SK-N-MC (cell line): ENCODE results near the gene ACSBG1.

Source experiments
- DNase-seq: peaks from one replicate; pipeline ENCODE4 v3.0.0-alpha.2; 2011; ENCODE audit warnings: low read depth, low spot score
- H3K27ac ChIP-seq: fragments of 200-600 bp; sonication (generic); 2 replicates; pipeline ENCODE4 v1.5.1; 2016; ENCODE audit warnings: mixed run types
- H3K36me3 ChIP-seq: fragments of 200-600 bp; sonication (generic); 2 replicates; pipeline ENCODE4 v1.6.1; 2017; ENCODE audit warnings: antibody characterized with exemption, low read length, mixed read lengths; ENCODE audit not compliant: insufficient read depth
- H3K4me3 ChIP-seq: fragments of 200-600 bp; sonication (generic); 2 replicates; pipeline ENCODE4 v1.5.1; 2016
- H3K9ac ChIP-seq: fragments of 200-600 bp; sonication (generic); 2 replicates; pipeline ENCODE4 v1.8.0; 2017; ENCODE audit warnings: mixed run types, mixed read lengths; ENCODE audit not compliant: insufficient read length
- H3K9me3 ChIP-seq: fragments of 200-600 bp; sonication (generic); 2 replicates; pipeline ENCODE4 v1.6.1; 2017; ENCODE audit warnings: low read depth, mild to moderate bottlenecking, antibody characterized with exemption, low read length, moderate library complexity, mixed read lengths
- EZH2 ChIP-seq: fragments of 200-600 bp; sonication (generic); IDR thresholded peaks from one replicate; pipeline ENCODE4 v1.6.1; 2017; ENCODE audit warnings: antibody characterized with exemption
- FOXP2 ChIP-seq: optimal IDR thresholded peaks from 2 replicates; pipeline ENCODE3; 2011; ENCODE audit warnings: mild to moderate bottlenecking, moderate library complexity; ENCODE audit not compliant: insufficient read depth; ENCODE audit errors: extremely low read length, control extremely low read depth
- POLR2AphosphoS5 ChIP-seq: IDR thresholded peaks from 2 replicates; pipeline ENCODE4 v1.6.1; 2012; ENCODE audit warnings: mild to moderate bottlenecking, low read depth, low read length, borderline replicate concordance

The ACSBG1 gene

GRCh38 chr15:78193731-78194567 is 40.4 kb downstream of the ACSBG1 start:
- no peak for DNase-seq
- H3K9me3 ChIP-seq = no peaks in the 10 kb centered on the region
- TF ChIP-seq FOXP2 (no peak), POLR2AphosphoS5 (no peak)
- no peak overlapping the region for H3K4me3 ChIP-seq
- H3K9ac ChIP-seq = no peak overlapping the region
- no peaks in the 10 kb centered on the region for H3K36me3 ChIP-seq
- no peak overlapping the region for H3K27ac ChIP-seq

GRCh38 chr15:78192826-78193594 is 41.4 kb downstream of the ACSBG1 start:
- no peak for TF ChIP-seq POLR2AphosphoS5
- TF ChIP-seq FOXP2 = no peak
- TF ChIP-seq EZH2 = no peak
- no peaks in the 10 kb centered on the region for H3K36me3 ChIP-seq
- no peak overlapping the region for H3K4me3 ChIP-seq
- DNase-seq = no peak
- no peak overlapping the region for H3K27ac ChIP-seq
- H3K9ac ChIP-seq = no peak overlapping the region
- H3K9me3 ChIP-seq = no peaks in the 10 kb centered on the region

- TF ChIP-seq EZH2 (no peak), POLR2AphosphoS5 (no peak), FOXP2 (no peak)
- no peaks in the 10 kb centered on the region for H3K36me3 ChIP-seq
- DNase-seq = no peak
- H3K4me3 ChIP-seq = no peak overlapping the region
- H3K9ac ChIP-seq = no peak overlapping the region
- H3K9me3 ChIP-seq = no peaks in the 10 kb centered on the region
- no peak overlapping the region for H3K27ac ChIP-seq
These were observed 51.5 kb downstream of the ACSBG1 start for GRCh38 chr15:78182821-78183220.

GRCh38 chr15:78182336-78182700 is 52.0 kb downstream of the ACSBG1 start:
- no peaks in the 10 kb centered on the region for H3K36me3 ChIP-seq
- no peak overlapping the region for H3K9ac ChIP-seq
- TF ChIP-seq POLR2AphosphoS5 (no peak), EZH2 (no peak), FOXP2 (no peak)
- H3K9me3 ChIP-seq = no peaks in the 10 kb centered on the region
- no peak overlapping the region for H3K27ac ChIP-seq
- no peak overlapping the region for H3K4me3 ChIP-seq
- no peak for DNase-seq

- Histone ChIP-seq H3K4me3 (no peak overlapping the region), H3K9me3 (no peaks in the 10 kb centered on the region), H3K9ac (no peak overlapping the region), H3K27ac (no peak overlapping the region), H3K36me3 (no peaks in the 10 kb centered on the region)
- no peak for DNase-seq
- no peak for TF ChIP-seq POLR2AphosphoS5
- TF ChIP-seq FOXP2 = no peak
- no peak for TF ChIP-seq EZH2
These were observed 54.5 kb downstream of the ACSBG1 start for GRCh38 chr15:78179906-78180305.

GRCh38 chr15:78179286-78179840 is 55.0 kb downstream of the ACSBG1 start:
- TF ChIP-seq EZH2 (no peak), FOXP2 (no peak), POLR2AphosphoS5 (no peak)
- Histone ChIP-seq H3K4me3 (no peak overlapping the region), H3K9ac (no peak overlapping the region), H3K9me3 (no peaks in the 10 kb centered on the region), H3K27ac (no peak overlapping the region), H3K36me3 (no peaks in the 10 kb centered on the region)
- no peak for DNase-seq

- DNase-seq = no peak
- Histone ChIP-seq H3K36me3 (no peaks in the 10 kb centered on the region), H3K27ac (no peak overlapping the region), H3K4me3 (no peak overlapping the region), H3K9ac (no peak overlapping the region), H3K9me3 (no peaks in the 10 kb centered on the region)
- TF ChIP-seq POLR2AphosphoS5 (no peak), FOXP2 (no peak), EZH2 (no peak)
These were observed 56.3 kb downstream of the ACSBG1 start for GRCh38 chr15:78178064-78178463.

GRCh38 chr15:78177447-78177873 is 56.9 kb downstream of the ACSBG1 start:
- no peak overlapping the region for H3K9ac ChIP-seq
- H3K36me3 ChIP-seq = peaks cover 2% of the 10 kb centered on the region; the same call in 1 of the 2 replicates
- DNase-seq = no peak
- H3K4me3 ChIP-seq = no peak overlapping the region
- H3K9me3 ChIP-seq = no peaks in the 10 kb centered on the region
- TF ChIP-seq POLR2AphosphoS5 = no peak
- no peak for TF ChIP-seq EZH2
- TF ChIP-seq FOXP2 = no peak
- H3K27ac ChIP-seq = no peak overlapping the region

GRCh38 chr15:78175330-78175729 is 59.0 kb downstream of the ACSBG1 start:
- H3K27ac ChIP-seq = no peak overlapping the region
- no peak for TF ChIP-seq EZH2
- TF ChIP-seq POLR2AphosphoS5 = no peak
- TF ChIP-seq FOXP2 = no peak
- H3K9ac ChIP-seq = no peak overlapping the region
- H3K36me3 ChIP-seq = peaks cover 23% of the 10 kb centered on the region
- no peaks in the 10 kb centered on the region for H3K9me3 ChIP-seq
- DNase-seq = no peak
- H3K4me3 ChIP-seq = no peak overlapping the region
